Measurements from ENCODE around the gene MAOA. TPM values are rescaled to one million over a fixed set of nuclear protein-coding genes. Genes with fewer than 3 reads are reported as not detected.

MAOA gene
- total and polyA plus RNA-seq, 2 of the 13 experiments (the other 11 are each of a cell fraction or from before 2014, with no cell fraction given): 13.4 to 14.7 TPM

DNA sequence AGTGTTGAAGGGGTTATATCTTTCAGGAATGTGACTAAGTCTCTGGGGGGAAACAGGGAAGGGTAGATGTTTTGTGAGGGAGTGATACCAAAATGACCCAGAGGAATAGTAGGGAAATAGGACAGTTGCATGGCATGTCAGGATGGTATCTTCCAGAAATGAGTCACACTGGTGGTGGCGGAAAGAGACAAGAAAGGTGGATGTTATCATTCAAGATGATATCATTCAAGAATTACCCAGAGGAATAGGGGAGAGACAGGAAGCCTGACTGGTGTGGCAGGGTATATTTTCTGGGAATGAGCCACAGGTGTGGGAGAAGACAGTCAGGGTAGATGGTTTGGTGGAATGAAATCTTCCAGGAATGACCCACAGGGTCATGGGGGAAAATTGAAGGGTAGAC, 61.1 kb downstream of the MAOA start (continued):
- TF ChIP-seq, protein P1, sequence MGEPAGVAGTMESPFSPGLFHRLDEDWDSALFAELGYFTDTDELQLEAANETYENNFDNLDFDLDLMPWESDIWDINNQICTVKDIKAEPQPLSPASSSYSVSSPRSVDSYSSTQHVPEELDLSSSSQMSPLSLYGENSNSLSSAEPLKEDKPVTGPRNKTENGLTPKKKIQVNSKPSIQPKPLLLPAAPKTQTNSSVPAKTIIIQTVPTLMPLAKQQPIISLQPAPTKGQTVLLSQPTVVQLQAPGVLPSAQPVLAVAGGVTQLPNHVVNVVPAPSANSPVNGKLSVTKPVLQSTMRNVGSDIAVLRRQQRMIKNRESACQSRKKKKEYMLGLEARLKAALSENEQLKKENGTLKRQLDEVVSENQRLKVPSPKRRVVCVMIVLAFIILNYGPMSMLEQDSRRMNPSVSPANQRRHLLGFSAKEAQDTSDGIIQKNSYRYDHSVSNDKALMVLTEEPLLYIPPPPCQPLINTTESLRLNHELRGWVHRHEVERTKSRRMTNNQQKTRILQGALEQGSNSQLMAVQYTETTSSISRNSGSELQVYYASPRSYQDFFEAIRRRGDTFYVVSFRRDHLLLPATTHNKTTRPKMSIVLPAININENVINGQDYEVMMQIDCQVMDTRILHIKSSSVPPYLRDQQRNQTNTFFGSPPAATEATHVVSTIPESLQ (CRISPR knock-in tag; conservative IDR thresholded peaks at IDR 0.05): no peak
- no peak for TF ChIP-seq ZNF768 (CRISPR knock-in tag; IDR thresholded peaks at IDR 0.05)
- TF ChIP-seq CBX2 (IDR thresholded peaks at IDR 0.05; ENCODE audit: low read depth, low read length): no peak
- no peak for TF ChIP-seq CBX2 (CRISPR knock-in tag; IDR thresholded peaks at IDR 0.05; ENCODE audit: low read depth)
- no peak for TF ChIP-seq ZNF567 (CRISPR knock-in tag; IDR thresholded peaks at IDR 0.05; ENCODE audit: borderline replicate concordance)
- TF ChIP-seq, protein P2, sequence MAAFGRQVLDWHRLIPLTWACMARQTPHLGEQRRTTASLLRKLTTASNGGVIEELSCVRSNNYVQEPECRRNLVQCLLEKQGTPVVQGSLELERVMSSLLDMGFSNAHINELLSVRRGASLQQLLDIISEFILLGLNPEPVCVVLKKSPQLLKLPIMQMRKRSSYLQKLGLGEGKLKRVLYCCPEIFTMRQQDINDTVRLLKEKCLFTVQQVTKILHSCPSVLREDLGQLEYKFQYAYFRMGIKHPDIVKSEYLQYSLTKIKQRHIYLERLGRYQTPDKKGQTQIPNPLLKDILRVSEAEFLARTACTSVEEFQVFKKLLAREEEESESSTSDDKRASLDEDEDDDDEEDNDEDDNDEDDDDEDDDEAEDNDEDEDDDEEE (CRISPR knock-in tag; IDR thresholded peaks at IDR 0.05): no peak

DNA sequence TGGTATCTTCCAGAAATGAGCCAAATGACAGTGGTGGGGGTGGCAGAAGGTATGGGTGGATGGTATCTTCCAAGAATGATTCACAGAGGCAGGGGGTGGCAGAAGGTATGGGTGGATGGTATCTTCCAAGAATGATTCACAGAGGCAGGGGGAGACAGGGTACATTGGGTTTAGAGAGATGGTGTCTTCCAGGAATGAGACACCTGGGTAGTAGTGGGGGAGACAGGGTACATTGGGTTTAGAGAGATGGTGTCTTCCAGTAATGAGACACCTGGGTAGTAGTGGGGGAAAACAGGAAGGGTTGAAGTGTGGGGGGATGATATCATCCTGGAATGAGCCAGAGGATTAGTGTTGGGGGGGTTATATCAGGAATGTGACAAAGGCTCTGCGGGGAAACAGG, 62.0 kb downstream of the MAOA start:
- ChIA-PET POLR2A (no interaction called here), CTCF (ENCODE audit: low intra/inter-chr PET ratio, low total read pairs) (no interaction called here)
- H3K9ac ChIP-seq (ENCODE audit: insufficient read depth, low read depth, low read length): no peak overlapping the region
- no peak overlapping the region for H3K4me3 ChIP-seq (replicated peaks in 1 of 3; ENCODE audit: insufficient read depth in 1 of 3, low read depth in 2 of 3, low read length in 3 of 3)
- FAIRE-seq (no peak), ATAC-seq (no peak), DNase-seq (ENCODE audit: low spot score) (no peak)
- no peaks in the 10 kb centered on the region for H3K27me3 ChIP-seq (ENCODE audit: control insufficient read depth in 1 of 2, insufficient read depth in 2 of 2, low read length in 2 of 2)
- no TSS peak for BruUV-seq (replicated peaks)
- H3K4me2 ChIP-seq (ENCODE audit: low read depth, low read length): no peak overlapping the region
- H3K9me3 ChIP-seq (ENCODE audit: low read length): no peaks in the 10 kb centered on the region
- no peaks in the 10 kb centered on the region for H3K79me2 ChIP-seq (ENCODE audit: insufficient read depth, low read length)
- intact Hi-C loops (cut with micrococcal nuclease; ENCODE audit: unreplicated experiment): no loop called here
- in situ Hi-C loops (cut with HindIII; ENCODE audit: extremely low pct_ligation_motif_present, low pct_unique_long_range_greater_than_20kb): no loop called here
- H3K36me3 ChIP-seq (replicated peaks in 1 of 2; ENCODE audit: control insufficient read depth in 1 of 2, insufficient read depth in 2 of 2, low read length in 2 of 2): no peaks in the 10 kb centered on the region
- no peaks in the 10 kb centered on the region for H4K20me1 ChIP-seq (ENCODE audit: insufficient read depth, low read length)
- 100% methylated on average over 1 of the region's 1 CpG for WGBS (ENCODE audit: low lambda C conversion rate)
- H3K4me1 ChIP-seq (ENCODE audit: insufficient read depth, low read length): no peaks in the 10 kb centered on the region
- no peak overlapping the region for H2AFZ ChIP-seq (ENCODE audit: low read length)
- no peak overlapping the region for H3K27ac ChIP-seq (ENCODE audit: extremely low read length, insufficient read depth, low read length)
- TF ChIP-seq ZNF619 (CRISPR knock-in tag; IDR thresholded peaks at IDR 0.05) (no peak), ONECUT2 (CRISPR knock-in tag; IDR thresholded peaks at IDR 0.05) (no peak), ATF7-NPFF (CRISPR knock-in tag; IDR thresholded peaks at IDR 0.05; ENCODE audit: low read depth) (no peak), MXD4 (CRISPR knock-in tag; IDR thresholded peaks at IDR 0.05) (no peak)
- TF ChIP-seq, protein P3, sequence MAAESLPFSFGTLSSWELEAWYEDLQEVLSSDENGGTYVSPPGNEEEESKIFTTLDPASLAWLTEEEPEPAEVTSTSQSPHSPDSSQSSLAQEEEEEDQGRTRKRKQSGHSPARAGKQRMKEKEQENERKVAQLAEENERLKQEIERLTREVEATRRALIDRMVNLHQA (CRISPR knock-in tag; IDR thresholded peaks at IDR 0.05): no peak
- TF ChIP-seq, protein P4, sequence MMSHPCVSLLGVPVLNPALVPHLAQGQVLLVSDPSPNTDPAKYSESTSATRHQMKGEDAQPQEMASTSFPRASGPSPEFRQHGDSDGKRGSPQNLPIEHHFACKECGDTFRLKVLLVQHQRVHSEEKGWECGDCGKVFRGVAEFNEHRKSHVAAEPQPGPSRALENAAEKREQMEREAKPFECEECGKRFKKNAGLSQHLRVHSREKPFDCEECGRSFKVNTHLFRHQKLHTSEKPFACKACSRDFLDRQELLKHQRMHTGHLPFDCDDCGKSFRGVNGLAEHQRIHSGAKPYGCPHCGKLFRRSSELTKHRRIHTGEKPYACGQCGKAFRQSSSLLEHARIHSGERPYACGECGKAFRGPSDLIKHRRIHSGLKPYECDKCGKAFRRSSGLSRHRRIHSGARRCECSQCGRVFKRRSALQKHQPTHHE (CRISPR knock-in tag; IDR thresholded peaks at IDR 0.05; ENCODE audit: borderline replicate concordance): no peak
- TF ChIP-seq, protein P5, sequence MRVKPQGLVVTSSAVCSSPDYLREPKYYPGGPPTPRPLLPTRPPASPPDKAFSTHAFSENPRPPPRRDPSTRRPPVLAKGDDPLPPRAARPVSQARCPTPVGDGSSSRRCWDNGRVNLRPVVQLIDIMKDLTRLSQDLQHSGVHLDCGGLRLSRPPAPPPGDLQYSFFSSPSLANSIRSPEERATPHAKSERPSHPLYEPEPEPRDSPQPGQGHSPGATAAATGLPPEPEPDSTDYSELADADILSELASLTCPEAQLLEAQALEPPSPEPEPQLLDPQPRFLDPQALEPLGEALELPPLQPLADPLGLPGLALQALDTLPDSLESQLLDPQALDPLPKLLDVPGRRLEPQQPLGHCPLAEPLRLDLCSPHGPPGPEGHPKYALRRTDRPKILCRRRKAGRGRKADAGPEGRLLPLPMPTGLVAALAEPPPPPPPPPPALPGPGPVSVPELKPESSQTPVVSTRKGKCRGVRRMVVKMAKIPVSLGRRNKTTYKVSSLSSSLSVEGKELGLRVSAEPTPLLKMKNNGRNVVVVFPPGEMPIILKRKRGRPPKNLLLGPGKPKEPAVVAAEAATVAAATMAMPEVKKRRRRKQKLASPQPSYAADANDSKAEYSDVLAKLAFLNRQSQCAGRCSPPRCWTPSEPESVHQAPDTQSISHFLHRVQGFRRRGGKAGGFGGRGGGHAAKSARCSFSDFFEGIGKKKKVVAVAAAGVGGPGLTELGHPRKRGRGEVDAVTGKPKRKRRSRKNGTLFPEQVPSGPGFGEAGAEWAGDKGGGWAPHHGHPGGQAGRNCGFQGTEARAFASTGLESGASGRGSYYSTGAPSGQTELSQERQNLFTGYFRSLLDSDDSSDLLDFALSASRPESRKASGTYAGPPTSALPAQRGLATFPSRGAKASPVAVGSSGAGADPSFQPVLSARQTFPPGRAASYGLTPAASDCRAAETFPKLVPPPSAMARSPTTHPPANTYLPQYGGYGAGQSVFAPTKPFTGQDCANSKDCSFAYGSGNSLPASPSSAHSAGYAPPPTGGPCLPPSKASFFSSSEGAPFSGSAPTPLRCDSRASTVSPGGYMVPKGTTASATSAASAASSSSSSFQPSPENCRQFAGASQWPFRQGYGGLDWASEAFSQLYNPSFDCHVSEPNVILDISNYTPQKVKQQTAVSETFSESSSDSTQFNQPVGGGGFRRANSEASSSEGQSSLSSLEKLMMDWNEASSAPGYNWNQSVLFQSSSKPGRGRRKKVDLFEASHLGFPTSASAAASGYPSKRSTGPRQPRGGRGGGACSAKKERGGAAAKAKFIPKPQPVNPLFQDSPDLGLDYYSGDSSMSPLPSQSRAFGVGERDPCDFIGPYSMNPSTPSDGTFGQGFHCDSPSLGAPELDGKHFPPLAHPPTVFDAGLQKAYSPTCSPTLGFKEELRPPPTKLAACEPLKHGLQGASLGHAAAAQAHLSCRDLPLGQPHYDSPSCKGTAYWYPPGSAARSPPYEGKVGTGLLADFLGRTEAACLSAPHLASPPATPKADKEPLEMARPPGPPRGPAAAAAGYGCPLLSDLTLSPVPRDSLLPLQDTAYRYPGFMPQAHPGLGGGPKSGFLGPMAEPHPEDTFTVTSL (CRISPR knock-in tag; IDR thresholded peaks at IDR 0.05; ENCODE audit: borderline replicate concordance): no peak
